Transverse colon (tissue), 4 donors: ENCODE measurements around the gene TIMM22.

Source experiments
- EP300 ChIP-seq: sonication (generic); formaldehyde crosslinking; IDR thresholded peaks from one replicate; pipeline ENCODE4 v1.6.1; 2017; ENCODE audit warnings: antibody characterized with exemption, low read depth
- POLR2A ChIP-seq: fragments of 450-650 bp; IDR thresholded peaks from one replicate; pipeline ENCODE4 v1.6.1; 2016; ENCODE audit warnings: antibody characterized with exemption, mild to moderate bottlenecking, moderate library complexity
- POLR2AphosphoS5 ChIP-seq, 3 donors: sonication (generic); formaldehyde crosslinking; IDR thresholded peaks; one replicate each; pipeline ENCODE4 v1.6.1; 2016; ENCODE audit warnings: antibody characterized with exemption in 3 of 3
- TF ChIP-seq, protein P1 (sequence below), 5 experiments: fragments of 200-600 bp in 3 of 5; fragments of 450-650 bp in 2 of 5; sonication (generic) in 3 of 5; IDR thresholded peaks; 1 replicate in 2 of 5; 2 replicates in 3 of 5; pipeline ENCODE4 v1.5.1; 2016 to 2017; ENCODE audit warnings: antibody characterized with exemption in 5 of 5, inconsistent platforms in 3 of 5, mild to moderate bottlenecking in 2 of 5, moderate library complexity in 1 of 5

DNA sequence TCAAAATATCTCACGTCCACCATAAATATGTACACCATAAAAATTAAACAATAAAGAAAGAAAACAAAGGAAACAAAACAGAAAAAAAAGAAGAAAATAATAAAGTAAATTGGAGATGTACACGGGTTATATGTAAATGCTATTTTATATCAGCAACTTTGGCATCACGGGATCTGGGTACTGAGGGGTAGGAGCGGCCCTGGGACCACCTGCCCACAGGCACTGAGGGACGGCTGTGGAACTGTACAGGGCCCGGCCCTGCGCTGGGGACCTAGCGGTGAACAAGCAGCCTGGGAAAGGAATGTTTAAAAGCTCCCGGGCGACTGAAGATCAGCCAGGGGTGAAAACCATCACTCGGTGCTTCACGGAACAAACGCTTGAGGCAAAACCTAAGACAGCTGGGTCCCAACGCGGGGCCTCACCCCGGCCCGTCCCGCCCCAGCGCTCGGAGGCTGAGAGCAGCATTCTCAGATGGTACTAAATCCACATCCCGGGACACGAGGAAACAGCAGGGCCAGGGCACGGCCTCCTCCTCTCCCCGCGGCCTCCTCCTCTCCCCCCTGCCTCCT, 48.6 kb upstream of the TIMM22 start:
- no peak for TF ChIP-seq EP300
- TF ChIP-seq, protein P1, sequence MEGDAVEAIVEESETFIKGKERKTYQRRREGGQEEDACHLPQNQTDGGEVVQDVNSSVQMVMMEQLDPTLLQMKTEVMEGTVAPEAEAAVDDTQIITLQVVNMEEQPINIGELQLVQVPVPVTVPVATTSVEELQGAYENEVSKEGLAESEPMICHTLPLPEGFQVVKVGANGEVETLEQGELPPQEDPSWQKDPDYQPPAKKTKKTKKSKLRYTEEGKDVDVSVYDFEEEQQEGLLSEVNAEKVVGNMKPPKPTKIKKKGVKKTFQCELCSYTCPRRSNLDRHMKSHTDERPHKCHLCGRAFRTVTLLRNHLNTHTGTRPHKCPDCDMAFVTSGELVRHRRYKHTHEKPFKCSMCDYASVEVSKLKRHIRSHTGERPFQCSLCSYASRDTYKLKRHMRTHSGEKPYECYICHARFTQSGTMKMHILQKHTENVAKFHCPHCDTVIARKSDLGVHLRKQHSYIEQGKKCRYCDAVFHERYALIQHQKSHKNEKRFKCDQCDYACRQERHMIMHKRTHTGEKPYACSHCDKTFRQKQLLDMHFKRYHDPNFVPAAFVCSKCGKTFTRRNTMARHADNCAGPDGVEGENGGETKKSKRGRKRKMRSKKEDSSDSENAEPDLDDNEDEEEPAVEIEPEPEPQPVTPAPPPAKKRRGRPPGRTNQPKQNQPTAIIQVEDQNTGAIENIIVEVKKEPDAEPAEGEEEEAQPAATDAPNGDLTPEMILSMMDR (IDR thresholded peaks at IDR 0.05): no peak
- TF ChIP-seq POLR2A: no peak
- no peak for TF ChIP-seq POLR2AphosphoS5 (IDR thresholded peaks at IDR 0.05)
